ENCODE results near the gene SCFD2.

- TF ChIP-seq CTCF (IDR thresholded peaks at IDR 0.05), result no peak
- TF ChIP-seq POLR2AphosphoS5 (IDR thresholded peaks at IDR 0.05; ENCODE audit: low read depth, low read length), result no peak
Observed at GRCh38 chr4:53208753-53209152, 157.1 kb downstream of the SCFD2 start.
